Endothelial cell of umbilical vein (primary cell): ENCODE results near the gene UQCR10. TPM values are rescaled to one million over a fixed set of nuclear protein-coding genes. Genes with fewer than 3 reads are reported as not detected.

Source experiments
- BruUV-seq: library from RNA; stranded (reverse); fragments of 400-500 nt; replicated peaks from 2 replicates; lab custom pipeline; 2021; lab: Mats Ljungman, UMichigan
- CTCF ChIA-PET: fragments of 300-600, 350-600 bp; sonication (Branson Sonifier 250); formaldehyde crosslinking; loops from one replicate; lab custom pipeline; 2021; ENCODE audit warnings: antibody characterized with exemption, inconsistent platforms; lab: Charles Lee
- POLR2A ChIA-PET: fragments of 300-600, 350-600 bp; sonication (Branson Sonifier 250); formaldehyde crosslinking; loops from one replicate; lab custom pipeline; 2021; ENCODE audit warnings: antibody characterized with exemption, inconsistent platforms; lab: Charles Lee
- DNase-seq: peaks from one replicate; pipeline ENCODE4 v3.0.0-alpha.2; 2011; ENCODE audit warnings: low read depth, low spot score
- FAIRE-seq: peaks from 2 replicates; lab custom pipeline; 2011; peaks lifted over from hg19 to GRCh38; lab: Jason Lieb, UNC
- H2AFZ ChIP-seq: 2 replicates; pipeline ENCODE4 v1.6.0; 2012; ENCODE audit warnings: low read depth, low read length, control low read depth, inconsistent platforms
- H3K27ac ChIP-seq: 2 replicates; pipeline ENCODE4 v1.5.1; 2011; ENCODE audit warnings: low read depth, mild to moderate bottlenecking, control low read depth, low read length, moderate library complexity; ENCODE audit not compliant: insufficient read depth
- H3K27me3 ChIP-seq, 2 experiments: 2 replicates each; pipeline versions ENCODE4 v1.6.0 to v1.6.1; 2011; ENCODE audit warnings: low read length in 2 of 2, mixed read lengths in 1 of 2; ENCODE audit not compliant: control insufficient read depth in 2 of 2, insufficient read depth in 2 of 2
- H3K36me3 ChIP-seq, 2 experiments: 2 replicates in 1 of 2; 3 replicates in 1 of 2; pipeline ENCODE4 v1.5.1; 2011; ENCODE audit warnings: low read length in 2 of 2, mild to moderate bottlenecking in 1 of 2, moderate library complexity in 1 of 2; ENCODE audit not compliant: control insufficient read depth in 2 of 2, insufficient read depth in 2 of 2; ENCODE audit errors: extremely low read depth in 1 of 2
- H3K4me1 ChIP-seq: 3 replicates; pipeline ENCODE4 v1.5.1; 2011; ENCODE audit warnings: mild to moderate bottlenecking, low read length; ENCODE audit not compliant: control insufficient read depth, insufficient read depth; ENCODE audit errors: extremely low read depth
- H3K4me2 ChIP-seq: 2 replicates; pipeline ENCODE4 v1.6.1; 2011; ENCODE audit warnings: low read length, control low read depth, mixed read lengths; ENCODE audit not compliant: insufficient read depth
- H3K4me3 ChIP-seq, 3 experiments: fragments of 200-600 bp in 1 of 3; sonication (generic), shearing (Covaris generic) in 1 of 3; replicated peaks in 1 of 3; 2 replicates each; pipeline ENCODE4 v1.5.1; 2011 to 2016; ENCODE audit warnings: control low read depth in 3 of 3, low read length in 3 of 3, mild to moderate bottlenecking in 2 of 3, inconsistent platforms in 1 of 3, low read depth in 1 of 3, moderate library complexity in 1 of 3; ENCODE audit not compliant: insufficient read depth in 1 of 3
- H3K79me2 ChIP-seq: 2 replicates; pipeline ENCODE4 v1.6.0; 2012; ENCODE audit warnings: low read length, inconsistent platforms; ENCODE audit not compliant: control insufficient read depth, insufficient read depth
- H3K9ac ChIP-seq: replicated peaks from 2 replicates; pipeline ENCODE3; 2011; ENCODE audit warnings: low read length, control low read depth; ENCODE audit not compliant: insufficient read depth; ENCODE audit errors: extremely low read depth
- H3K9me1 ChIP-seq: replicated peaks from 3 replicates; pipeline ENCODE4 v1.6.0; 2011; ENCODE audit warnings: mild to moderate bottlenecking, low read length; ENCODE audit not compliant: control insufficient read depth, insufficient read depth; ENCODE audit errors: extremely low read depth
- H3K9me3 ChIP-seq: replicated peaks from 2 replicates; pipeline ENCODE4 v1.5.1; 2012; ENCODE audit warnings: low read length, inconsistent platforms; ENCODE audit not compliant: control insufficient read depth, insufficient read depth
- H4K20me1 ChIP-seq: replicated peaks from 2 replicates; pipeline ENCODE3; 2011; ENCODE audit warnings: mild to moderate bottlenecking, low read length; ENCODE audit not compliant: control insufficient read depth, insufficient read depth; ENCODE audit errors: extremely low read depth
- EZH2 ChIP-seq: IDR thresholded peaks from 2 replicates; pipeline ENCODE4 v1.6.1; 2012; ENCODE audit warnings: borderline replicate concordance, low read depth, mild to moderate bottlenecking, moderate library complexity, low read length, inconsistent platforms; ENCODE audit not compliant: severe bottlenecking
- FOS ChIP-seq: IDR thresholded peaks from 2 replicates; pipeline ENCODE4 v1.6.1; 2011; ENCODE audit warnings: mild to moderate bottlenecking, low read length, moderate library complexity, borderline replicate concordance; ENCODE audit not compliant: insufficient read depth
- GATA2 ChIP-seq: IDR thresholded peaks from 2 replicates; pipeline ENCODE4 v1.7.0; 2011; ENCODE audit warnings: low read depth, mild to moderate bottlenecking, moderate library complexity, mixed read lengths, low read length; ENCODE audit not compliant: insufficient read length, insufficient read depth
- JUN ChIP-seq: IDR thresholded peaks from 2 replicates; pipeline ENCODE4 v1.6.1; 2011; ENCODE audit warnings: borderline replicate concordance, low read depth; ENCODE audit not compliant: insufficient read length, insufficient read depth
- MYC ChIP-seq: IDR thresholded peaks from one replicate; pipeline ENCODE4 v1.6.1; 2011; ENCODE audit warnings: mild to moderate bottlenecking, low read depth, low read length
- POLR2A ChIP-seq: IDR thresholded peaks from 2 replicates; pipeline ENCODE4 v1.6.1; 2012; ENCODE audit warnings: low read depth, mild to moderate bottlenecking, control low read depth, low read length
- POLR2AphosphoS5 ChIP-seq: IDR thresholded peaks from 2 replicates; pipeline ENCODE4 v1.6.1; 2012; ENCODE audit warnings: low read depth, mild to moderate bottlenecking, control low read depth, low read length, moderate library complexity; ENCODE audit not compliant: insufficient read depth
- dilution Hi-C: fragments of 300-500 bp; cut with MboI; formaldehyde crosslinking; loops from one replicate; pipeline ENCODE4 v1.15.0; 2019; ENCODE audit warnings: low sequenced_read_pairs; ENCODE audit not compliant: extremely low pct_ligation_motif_present
- intact Hi-C: fragments of 100-400 bp; cut with micrococcal nuclease; formaldehyde crosslinking; loops from one replicate; pipeline ENCODE4 v1.10.0; 2022
- polyA plus RNA-seq, 4 experiments: library from polyadenylated mRNA; depleted of rRNA in 3 of 4; stranded (reverse) in 3 of 4; unstranded in 1 of 4; fragments of >200 nt; gene quantifications; 2 replicates each; pipeline versions ENCODE4 v1.2.1 to v1.2.3, GENCODE V29; 2011 to 2012; ENCODE audit warnings: missing spikeins in 1 of 4
- total RNA-seq: library from RNA; stranded (reverse); gene quantifications from 2 replicates; pipeline ENCODE4 v1.2.3, GENCODE V29; 2021
- TF ChIP-seq, protein P1 (sequence below): IDR thresholded peaks from 2 replicates; pipeline ENCODE4 v1.6.1; 2011; ENCODE audit not compliant: insufficient read depth, insufficient read length
- TF ChIP-seq, protein P2 (sequence below), 2 donors: IDR thresholded peaks; 1 replicate in 1 of 2; 2 replicates in 1 of 2; pipeline ENCODE4 v1.5.1; 2011; ENCODE audit warnings: low read length in 2 of 2, mild to moderate bottlenecking in 2 of 2, moderate library complexity in 2 of 2, control low read depth in 1 of 2, inconsistent platforms in 1 of 2, low read depth in 1 of 2; ENCODE audit not compliant: insufficient read depth in 1 of 2; ENCODE audit errors: extremely low read depth in 1 of 2

Gene UQCR10
- total and polyA plus RNA-seq, 2 donors (not counting 3 experiments of a cell fraction or from before 2014, with no cell fraction given): 96.6 to 196 TPM

DNA sequence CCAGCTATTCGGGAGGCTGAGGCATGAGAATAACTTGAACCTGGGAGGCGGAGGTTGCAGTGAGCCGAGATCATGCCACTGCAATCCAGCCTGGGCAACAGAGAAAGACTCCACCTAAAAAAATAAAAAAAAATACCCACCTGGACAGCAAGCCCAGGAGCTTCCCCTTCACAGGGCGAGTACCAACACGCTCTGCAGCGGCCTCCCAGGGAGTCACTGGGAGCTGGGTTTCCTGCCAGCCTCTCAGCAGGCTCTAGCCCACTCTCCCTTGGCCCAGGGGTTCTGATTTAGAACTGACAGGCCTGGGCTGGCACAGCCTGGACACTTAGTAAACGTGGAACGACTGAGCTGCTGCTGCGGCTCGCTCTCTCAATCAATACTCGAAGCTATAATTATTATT, 49.4 kb upstream of the UQCR10 start:
- ChIA-PET CTCF (interaction anchor here (1.1 to 2.0 kb wide), 6 partner anchors 9 to 371 kb away, joined by 3 to 10 read pairs (median 4); no protein-coding TSS in a partner anchor), POLR2A (no interaction called here)
- no peak overlapping the region for H3K9ac ChIP-seq
- H3K4me2 ChIP-seq: no peak overlapping the region
- H3K27me3 ChIP-seq: peaks cover 15 to 19% of the 10 kb centered on the region in 2 experiments
- no peaks in the 10 kb centered on the region for H4K20me1 ChIP-seq
- no peaks in the 10 kb centered on the region for H3K79me2 ChIP-seq
- TF ChIP-seq FOS (no peak), POLR2AphosphoS5 (no peak), POLR2A (no peak)
- TF ChIP-seq, protein P1, sequence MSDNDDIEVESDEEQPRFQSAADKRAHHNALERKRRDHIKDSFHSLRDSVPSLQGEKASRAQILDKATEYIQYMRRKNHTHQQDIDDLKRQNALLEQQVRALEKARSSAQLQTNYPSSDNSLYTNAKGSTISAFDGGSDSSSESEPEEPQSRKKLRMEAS: no peak
- H3K9me3 ChIP-seq: no peaks in the 10 kb centered on the region
- intact Hi-C loops (loop anchor here (10.0 kb wide), 1 partner anchor 243 kb away; no protein-coding TSS in a partner anchor), dilution Hi-C loops (no loop called here)
- H2AFZ ChIP-seq: no peak overlapping the region
- no peak for FAIRE-seq
- no peak overlapping the region for H3K4me3 ChIP-seq
- H3K27ac ChIP-seq: no peak overlapping the region
- BruUV-seq: no TSS peak
- no peak for DNase-seq
- no peaks in the 10 kb centered on the region for H3K36me3 ChIP-seq
- H3K9me1 ChIP-seq: no peaks in the 10 kb centered on the region
- H3K4me1 ChIP-seq: no peaks in the 10 kb centered on the region

DNA sequence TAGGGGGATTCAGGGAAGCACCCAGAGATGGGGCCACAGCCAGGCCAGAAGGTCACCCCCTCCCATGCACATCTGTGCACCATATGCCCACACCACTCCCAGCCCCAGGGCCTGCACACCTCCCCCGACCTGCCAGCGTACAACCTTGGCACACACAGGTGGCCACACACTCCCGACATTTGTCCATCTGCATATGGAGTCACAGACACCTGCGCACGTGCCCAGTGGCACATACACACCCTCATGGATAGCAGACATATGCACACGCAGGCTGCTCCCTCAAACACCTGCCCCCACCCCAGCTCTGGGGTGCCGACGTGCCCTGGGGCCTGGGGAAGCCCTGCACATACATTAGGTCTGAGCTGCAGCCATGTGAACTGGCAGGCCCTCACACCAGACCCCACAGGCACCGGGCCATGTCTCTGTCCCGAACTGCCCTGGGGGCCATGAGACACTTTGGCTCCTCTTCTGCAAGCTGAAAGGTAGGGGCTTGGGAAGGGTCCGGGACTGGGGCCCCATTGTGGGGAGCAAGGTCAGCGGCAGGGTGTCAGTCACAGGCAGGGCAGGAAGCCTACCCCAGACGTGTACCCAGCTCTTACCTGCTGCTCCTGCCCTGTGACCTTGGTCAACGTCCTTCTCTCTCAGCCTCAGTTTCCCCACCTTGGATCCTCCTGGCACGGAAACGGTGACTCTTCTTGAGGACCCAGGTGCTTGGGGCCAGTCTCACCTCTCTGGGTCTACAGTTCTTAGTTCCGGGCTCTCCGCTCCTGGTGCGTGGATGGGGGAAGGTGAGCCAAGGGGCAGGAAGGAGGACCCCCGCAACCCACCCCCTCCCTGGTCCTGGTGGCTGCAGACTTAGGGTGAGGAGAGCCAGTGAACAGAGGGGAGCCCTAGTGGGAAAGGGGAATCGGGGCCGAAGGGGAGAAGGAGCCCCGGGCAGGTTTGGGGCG, 47.9 kb upstream of the UQCR10 start:
- H3K9ac ChIP-seq: no peak overlapping the region
- ChIA-PET POLR2A (no interaction called here), CTCF (interaction anchor here (1.1 to 2.0 kb wide), 5 partner anchors 17 to 370 kb away, joined by 3 to 10 read pairs (median 4); no protein-coding TSS in a partner anchor)
- dilution Hi-C loops (no loop called here), intact Hi-C loops (loop anchor here (10.0 kb wide), 1 partner anchor 244 kb away; no protein-coding TSS in a partner anchor)
- H4K20me1 ChIP-seq: no peaks in the 10 kb centered on the region
- no peak overlapping the region for H2AFZ ChIP-seq
- H3K4me3 ChIP-seq: no peak overlapping the region
- TF ChIP-seq FOS: no peak
- no peak for TF ChIP-seq POLR2AphosphoS5
- TF ChIP-seq GATA2: no peak
- no peak for TF ChIP-seq JUN
- TF ChIP-seq, protein P2, sequence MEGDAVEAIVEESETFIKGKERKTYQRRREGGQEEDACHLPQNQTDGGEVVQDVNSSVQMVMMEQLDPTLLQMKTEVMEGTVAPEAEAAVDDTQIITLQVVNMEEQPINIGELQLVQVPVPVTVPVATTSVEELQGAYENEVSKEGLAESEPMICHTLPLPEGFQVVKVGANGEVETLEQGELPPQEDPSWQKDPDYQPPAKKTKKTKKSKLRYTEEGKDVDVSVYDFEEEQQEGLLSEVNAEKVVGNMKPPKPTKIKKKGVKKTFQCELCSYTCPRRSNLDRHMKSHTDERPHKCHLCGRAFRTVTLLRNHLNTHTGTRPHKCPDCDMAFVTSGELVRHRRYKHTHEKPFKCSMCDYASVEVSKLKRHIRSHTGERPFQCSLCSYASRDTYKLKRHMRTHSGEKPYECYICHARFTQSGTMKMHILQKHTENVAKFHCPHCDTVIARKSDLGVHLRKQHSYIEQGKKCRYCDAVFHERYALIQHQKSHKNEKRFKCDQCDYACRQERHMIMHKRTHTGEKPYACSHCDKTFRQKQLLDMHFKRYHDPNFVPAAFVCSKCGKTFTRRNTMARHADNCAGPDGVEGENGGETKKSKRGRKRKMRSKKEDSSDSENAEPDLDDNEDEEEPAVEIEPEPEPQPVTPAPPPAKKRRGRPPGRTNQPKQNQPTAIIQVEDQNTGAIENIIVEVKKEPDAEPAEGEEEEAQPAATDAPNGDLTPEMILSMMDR (IDR thresholded peaks at IDR 0.05; ENCODE audit: extremely low read depth in 1 of 2, insufficient read depth in 1 of 2, low read depth in 1 of 2, low read length in 2 of 2): no peak
- peak; percentile 67 for TF ChIP-seq EZH2
- TF ChIP-seq, protein P1: no peak
- no peak for TF ChIP-seq MYC
- FAIRE-seq (no peak), DNase-seq (no peak)
- H3K4me2 ChIP-seq: no peak overlapping the region
- no peaks in the 10 kb centered on the region for H3K36me3 ChIP-seq
- no peaks in the 10 kb centered on the region for H3K9me1 ChIP-seq
- H3K9me3 ChIP-seq: no peaks in the 10 kb centered on the region
- no peaks in the 10 kb centered on the region for H3K4me1 ChIP-seq
- H3K27ac ChIP-seq: no peak overlapping the region
- H3K27me3 ChIP-seq: peaks cover 15 to 19% of the 10 kb centered on the region in 2 experiments
- no peaks in the 10 kb centered on the region for H3K79me2 ChIP-seq
- no TSS peak for BruUV-seq
